ENCODE measurements around the gene IL1RL2.

IL1RL2 gene

DNA sequence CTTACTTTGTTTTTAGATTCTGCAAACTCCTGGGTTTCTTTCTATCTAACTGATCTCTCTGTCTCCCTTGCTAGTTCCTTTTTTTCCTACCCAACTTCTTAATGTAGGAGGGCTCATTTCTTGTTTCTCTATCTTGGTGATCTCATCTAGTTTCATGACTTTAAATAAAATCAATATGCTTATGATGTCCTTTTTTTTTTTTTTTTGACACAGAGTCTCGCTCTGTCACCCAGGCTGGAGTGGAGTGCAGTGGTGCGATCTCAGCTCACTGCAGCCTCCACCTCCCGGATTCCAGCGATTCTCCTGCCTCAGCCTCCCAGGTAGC lies 82.3 kb downstream of the IL1RL2 start:
- DNase-seq, result no peak

DNA sequence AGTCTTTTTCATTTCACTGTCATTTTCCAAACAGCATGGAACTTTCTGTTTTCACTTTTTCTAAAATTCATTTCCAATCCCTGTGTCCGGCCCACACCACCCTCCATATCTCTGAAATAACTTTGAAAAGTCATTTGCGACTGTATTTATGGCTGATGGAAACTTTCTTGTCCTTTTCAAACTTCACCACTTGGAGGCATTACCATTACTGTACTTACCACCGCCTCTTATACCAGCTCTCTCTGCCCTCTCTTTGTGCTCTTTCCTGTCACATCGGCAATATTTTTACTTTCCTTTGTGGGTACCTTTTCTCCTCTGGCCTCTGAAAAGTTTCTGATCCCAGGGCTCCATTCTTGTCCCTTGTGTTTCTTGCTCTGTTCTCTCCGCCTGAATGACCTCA lies 85.0 kb downstream of the IL1RL2 start:
- no peak for DNase-seq

- no peak for DNase-seq
These were observed 86.9 kb downstream of the IL1RL2 start for GRCh38 chr2:102273619-102274211.

GRCh38 chr2:102276549-102277201 lies 89.9 kb downstream of the IL1RL2 start:
- no peak for DNase-seq

- no peak for DNase-seq
These were observed 90.4 kb downstream of the IL1RL2 start for GRCh38 chr2:102277202-102277700.

DNA sequence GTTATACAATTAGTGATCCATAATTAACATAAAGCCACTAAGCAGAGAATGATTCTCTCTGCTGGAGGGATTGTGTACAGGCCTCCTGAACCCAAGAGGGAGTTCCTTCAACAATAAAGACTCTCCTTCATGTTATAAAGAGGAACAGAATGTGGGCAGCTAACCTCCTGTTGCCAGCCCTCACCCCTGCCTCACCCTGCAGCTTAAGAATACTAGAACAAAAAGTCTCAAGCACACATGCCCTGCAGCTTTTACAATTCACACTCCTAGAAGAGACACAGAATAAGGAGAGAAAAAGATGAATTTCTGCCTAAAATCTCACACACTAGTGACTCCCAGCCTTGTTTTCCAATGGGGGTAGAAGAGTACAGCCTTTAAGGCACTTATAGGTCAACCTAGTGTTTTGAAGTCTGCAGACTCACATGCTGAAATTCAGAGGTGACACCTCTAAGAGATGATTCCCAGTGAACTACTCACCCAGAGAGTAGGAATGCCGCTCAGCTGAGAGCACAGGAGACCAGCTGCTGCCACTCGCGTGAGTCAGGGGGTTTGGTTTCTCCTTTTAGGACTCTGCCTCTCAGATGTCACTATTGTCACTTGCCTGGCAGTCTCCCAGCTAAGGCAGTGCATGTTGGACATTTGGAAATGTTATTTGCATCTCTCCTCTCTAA lies 92.0 kb downstream of the IL1RL2 start:
- no peak for DNase-seq

GRCh38 chr2:102279391-102279735 lies 92.5 kb downstream of the IL1RL2 start:
- no peak for DNase-seq

- no peak for DNase-seq
These were observed 95.9 kb downstream of the IL1RL2 start for GRCh38 chr2:102282678-102283091.

DNA sequence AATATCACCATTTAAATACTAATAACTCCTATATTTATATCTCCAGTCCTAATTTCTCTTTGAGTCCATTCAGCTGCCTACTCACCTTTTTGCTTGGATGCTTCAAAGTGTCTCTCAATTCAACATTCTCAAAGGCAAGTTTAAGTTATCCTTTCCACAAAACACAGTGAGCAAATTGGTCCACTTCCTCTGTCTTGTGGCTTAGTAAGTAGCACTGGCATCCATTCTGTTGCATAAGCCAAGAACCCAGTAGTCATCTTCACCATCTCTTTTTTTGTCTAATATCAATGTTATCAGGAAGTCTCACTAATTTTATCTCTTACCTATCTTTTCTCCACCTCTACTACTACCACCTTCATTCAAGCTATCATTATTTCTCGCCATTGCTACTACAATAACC lies 97.2 kb downstream of the IL1RL2 start:
- no peak for DNase-seq

GRCh38 chr2:102284611-102285010 lies 97.8 kb downstream of the IL1RL2 start:
- DNase-seq, result no peak

DNA sequence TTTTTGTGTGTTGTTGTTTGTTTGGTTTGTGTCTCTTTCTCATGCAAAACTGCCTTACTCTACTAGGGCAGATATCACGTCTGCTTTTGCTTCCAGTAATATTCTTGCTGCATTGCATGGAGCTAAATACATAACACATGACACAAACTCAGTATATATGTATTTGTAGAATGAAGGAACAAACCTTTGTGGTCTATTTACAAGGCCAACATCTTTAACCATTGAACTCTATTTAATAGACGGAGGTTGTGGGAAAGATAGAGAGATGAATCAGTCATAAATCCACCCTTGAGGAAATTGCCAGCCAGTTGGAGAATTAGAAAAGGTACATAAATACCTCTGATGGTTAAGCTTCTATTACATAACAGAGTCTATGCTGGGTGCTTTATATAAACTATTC lies 98.5 kb downstream of the IL1RL2 start:
- no peak for DNase-seq

DNA sequence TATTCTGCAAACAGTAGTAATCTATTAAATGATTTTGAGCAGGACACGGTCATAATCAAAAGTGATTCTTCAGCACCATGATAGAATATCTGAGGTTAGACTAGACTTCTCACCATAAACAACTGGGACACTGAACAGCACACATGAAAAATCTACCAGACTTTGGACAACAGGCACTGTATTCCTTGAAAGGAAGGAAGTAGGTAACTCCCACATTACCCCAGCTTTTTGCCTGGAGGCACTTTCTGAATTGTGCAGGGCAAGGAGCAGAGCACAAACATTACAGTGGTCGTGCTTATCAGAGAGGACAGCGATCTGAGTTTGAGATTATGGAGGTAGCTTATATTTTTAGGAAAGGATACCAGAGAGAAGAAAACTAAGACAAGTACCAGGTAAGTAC lies 99.2 kb downstream of the IL1RL2 start:
- DNase-seq, result no peak

GRCh38 chr2:102289129-102289528 lies 102.3 kb downstream of the IL1RL2 start:
- DNase-seq, result no peak

All from activated CD4-positive, alpha-beta T cell treated with anti-CD3 and anti-CD28 coated beads, Interleukin-2, amount 50 U/mL, for 1 hour (primary cell).